Adrenal gland (tissue), 12 donors: ENCODE data around the gene GSTO2. TPM values are rescaled to one million over a fixed set of nuclear protein-coding genes. Genes with fewer than 3 reads are reported as not detected.

Source experiments
- DNase-seq, 7 donors: peaks; one replicate each; pipeline ENCODE4 v3.0.0-alpha.2; 2019 to 2020
- H3K27ac ChIP-seq, 5 donors: fragments of 200-600 bp; sonication (generic) in 4 of 5; 1 replicate in 3 of 5; 2 replicates in 2 of 5; pipeline versions ENCODE4 v1.5.1 to v1.8.0; 2016 to 2020; ENCODE audit warnings: mild to moderate bottlenecking in 1 of 5
- H3K27me3 ChIP-seq: fragments of 200-600 bp; 2 replicates; pipeline ENCODE4 v1.8.0; 2021
- H3K36me3 ChIP-seq, 2 donors: fragments of 200-600 bp; replicated peaks in 1 of 2; 1 replicate in 1 of 2; 2 replicates in 1 of 2; pipeline versions ENCODE4 v1.5.1 to v1.8.0; 2018 to 2022
- H3K4me1 ChIP-seq, 2 donors: fragments of 200-600 bp; replicated peaks in 1 of 2; 1 replicate in 1 of 2; 2 replicates in 1 of 2; pipeline versions ENCODE4 v1.5.1 to v1.8.0; 2018 to 2021
- H3K4me3 ChIP-seq, 4 donors: fragments of 200-600 bp; sonication (generic) in 3 of 4; one replicate each; pipeline ENCODE4 v1.5.1; 2016 to 2018
- H3K9me3 ChIP-seq, 3 donors: fragments of 200-600 bp; sonication (generic) in 1 of 3; replicated peaks in 1 of 3; 1 replicate in 2 of 3; 2 replicates in 1 of 3; pipeline versions ENCODE4 v1.5.1 to v1.8.0; 2016 to 2021
- CTCF ChIP-seq, 6 experiments: fragments of 450-650 bp in 4 of 6; fragments of 200-600 bp in 2 of 6; sonication (generic) in 1 of 6; IDR thresholded peaks; 1 replicate in 5 of 6; 2 replicates in 1 of 6; pipeline versions ENCODE4 v1.5.1 to v1.8.0; 2016 to 2021; ENCODE audit warnings: antibody characterized with exemption in 6 of 6, mild to moderate bottlenecking in 2 of 6, moderate library complexity in 1 of 6
- POLR2A ChIP-seq, 2 donors: fragments of 450-650 bp; IDR thresholded peaks; one replicate each; pipeline ENCODE4 v1.6.1; 2017; ENCODE audit warnings: antibody characterized with exemption in 2 of 2, mild to moderate bottlenecking in 2 of 2, moderate library complexity in 1 of 2
- WGBS, 4 donors: extraction: QIAGEN DNeasy Blood & Tissue Kit in 2 of 4; methylation state at CpG; one replicate each; pipeline versions ENCODE4 v1.1.5 to v1.1.7; 2013 to 2017; 5-methylcytosine and 5-hydroxymethylcytosine counted together
- intact Hi-C, 2 donors: fragments of 100-400 bp; cut with DNase I; formaldehyde crosslinking; loops; one replicate each; pipeline versions ENCODE4 v1.14.1 to v1.15.0; 2022 to 2023
- polyA plus RNA-seq, 3 donors: library from polyadenylated mRNA; stranded (reverse); fragments of 200-250 nt in 2 of 3; fragments of 350-450 nt in 1 of 3; fragmentation: Illumina TruSeq in 1 of 3; extraction: RNeasy Lipid Tissue Mini Kit (QIAGEN cat#74804) in 1 of 3; gene quantifications; one replicate each; pipeline ENCODE4 v1.2.3, GENCODE V29; 2013 to 2014
- total RNA-seq, 9 donors: library from RNA; depleted of rRNA in 4 of 9; stranded (reverse); fragments of >200 nt in 4 of 9; fragments of 120-200 nt in 1 of 9; fragmentation: NEBNext Ultra II Directional in 1 of 9; extraction: Animal tissue kit (Norgen Biotek cat#: 25700) in 1 of 9; gene quantifications; one replicate each; pipeline versions ENCODE4 v1.1.0 to v1.2.4, GENCODE V29; 2013 to 2023
- donor health status: healthy with polysubstance abuse.
- donor health status: Bipolar disorder and iron deficiency.
- donor health status: DM: yes; HTN: yes; CAD: no.
- donor health status: DM: no; HTN: no; CAD: no.
- donor health status: DM: no; HTN: no; CAD: no.
- donor health status: DM: yes; HTN: yes; CAD: no.

GSTO2 gene
- total and polyA plus RNA-seq, 12 donors, result 3.7 to 15.3 (median 7.3) TPM

GRCh38 chr10:104309980-104310978 is 41.3 kb downstream of the GSTO2 start:
- H3K9me3 ChIP-seq, result no peaks in the 10 kb centered on the region
- H3K27me3 ChIP-seq, result no peaks in the 10 kb centered on the region
- peaks cover 0 to 43% of the 10 kb centered on the region in 2 donors for H3K36me3 ChIP-seq
- peak overlapping the region in 4 of 5 donors; percentile 7 to 89 (median 54) for H3K27ac ChIP-seq
- 53 to 63% (median 57%) methylated on average over 9 to 15 of the region's 15 CpGs for WGBS, 4 donors
- intact Hi-C loops, result loop anchor here (5.0 kb wide), 2 partner anchors 37 to 42 kb away; partner anchors contain the start of gene CFAP58 (in 1 of the 2)
- TF ChIP-seq CTCF (IDR thresholded peaks at IDR 0.05), result no peak
- TF ChIP-seq POLR2A (IDR thresholded peaks at IDR 0.05), result peak in 1 of 2 donors; percentile 42
- no peak overlapping the region for H3K4me3 ChIP-seq
- peak; percentile 74 to 92 (median 86) for DNase-seq
- peaks cover 6 to 15% of the 10 kb centered on the region in 2 donors for H3K4me1 ChIP-seq

- no peaks in the 10 kb centered on the region for H3K9me3 ChIP-seq
- DNase-seq, result no peak
- H3K27me3 ChIP-seq, result no peaks in the 10 kb centered on the region
- peaks cover 6 to 15% of the 10 kb centered on the region in 2 donors for H3K4me1 ChIP-seq
- H3K27ac ChIP-seq, result peak overlapping the region in 1 of 5 donors; percentile 89
- 89 to 97% (median 92%) methylated on average over 4 to 5 of the region's 5 CpGs for WGBS, 4 donors
- peaks cover 0 to 49% of the 10 kb centered on the region in 2 donors for H3K36me3 ChIP-seq
- TF ChIP-seq CTCF (IDR thresholded peaks at IDR 0.05), result no peak
- TF ChIP-seq POLR2A (IDR thresholded peaks at IDR 0.05), result no peak
- intact Hi-C loops, result loop anchor here in 1 of 2 donors (5.0 kb wide), 1 partner anchor 36 kb away; no protein-coding TSS in a partner anchor
- H3K4me3 ChIP-seq, result no peak overlapping the region
Observed at GRCh38 chr10:104311184-104311720, 42.3 kb downstream of the GSTO2 start.

- intact Hi-C loops, result loop anchor here in 1 of 2 donors (5.0 kb wide), 1 partner anchor 32 kb away; no protein-coding TSS in a partner anchor
- no peak for DNase-seq
- no peak overlapping the region for H3K27ac ChIP-seq
- WGBS, 4 donors, result 89 to 98% (median 91%) methylated on average over 13 to 43 of the region's 43 CpGs
- peaks cover 17 to 23% of the 10 kb centered on the region in 2 donors for H3K4me1 ChIP-seq
- no peaks in the 10 kb centered on the region for H3K9me3 ChIP-seq
- TF ChIP-seq POLR2A (IDR thresholded peaks at IDR 0.05) (no peak), CTCF (IDR thresholded peaks at IDR 0.05) (no peak)
- H3K27me3 ChIP-seq, result no peaks in the 10 kb centered on the region
- no peak overlapping the region for H3K4me3 ChIP-seq
- peaks cover 0 to 49% of the 10 kb centered on the region in 2 donors for H3K36me3 ChIP-seq
Observed at GRCh38 chr10:104314591-104315485, 45.9 kb downstream of the GSTO2 start.
